ENCODE measurements around the gene VIPAS39.

Gene VIPAS39

DNA sequence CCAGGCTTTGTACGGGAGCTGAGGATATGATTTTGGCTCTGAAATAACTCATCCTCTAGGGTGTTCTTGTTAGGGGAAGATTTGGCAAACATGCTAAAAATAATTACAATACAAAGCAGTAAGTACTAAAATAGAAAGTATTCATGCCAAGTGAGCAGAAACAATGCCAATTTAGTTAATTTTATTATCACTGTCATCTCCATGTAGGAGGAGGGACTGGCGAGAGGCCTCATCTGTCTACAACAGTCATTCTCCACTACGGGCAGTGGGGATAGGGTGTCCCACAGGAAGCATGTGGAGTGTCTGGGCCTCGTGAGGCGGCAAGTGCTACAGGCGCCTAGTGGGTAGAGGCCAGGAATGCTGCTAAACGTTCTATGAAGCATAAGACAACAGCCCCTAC, 37.9 kb upstream of the VIPAS39 start:
- H3K36me3 ChIP-seq (replicated peaks; ENCODE audit: insufficient read depth, low read length) = no peaks in the 10 kb centered on the region
- peaks cover 5% of the 10 kb centered on the region; the same call in 1 of the 2 replicates for H3K27me3 ChIP-seq (replicated peaks; ENCODE audit: insufficient read depth, low read length)
- H4K20me1 ChIP-seq (ENCODE audit: insufficient read depth, low read length) = no peaks in the 10 kb centered on the region
- H3K27ac ChIP-seq (ENCODE audit: low read length) = no peak overlapping the region
- no peak for DNase-seq
- no peaks in the 10 kb centered on the region for H3K79me2 ChIP-seq (ENCODE audit: low read length)
- no peak for TF ChIP-seq EZH2phosphoT487 (IDR thresholded peaks at IDR 0.05; ENCODE audit: low read length)
- no peak for TF ChIP-seq EZH2 (optimal IDR thresholded peaks at IDR 0.05; ENCODE audit: low read depth, low read length)
- TF ChIP-seq, protein P1, sequence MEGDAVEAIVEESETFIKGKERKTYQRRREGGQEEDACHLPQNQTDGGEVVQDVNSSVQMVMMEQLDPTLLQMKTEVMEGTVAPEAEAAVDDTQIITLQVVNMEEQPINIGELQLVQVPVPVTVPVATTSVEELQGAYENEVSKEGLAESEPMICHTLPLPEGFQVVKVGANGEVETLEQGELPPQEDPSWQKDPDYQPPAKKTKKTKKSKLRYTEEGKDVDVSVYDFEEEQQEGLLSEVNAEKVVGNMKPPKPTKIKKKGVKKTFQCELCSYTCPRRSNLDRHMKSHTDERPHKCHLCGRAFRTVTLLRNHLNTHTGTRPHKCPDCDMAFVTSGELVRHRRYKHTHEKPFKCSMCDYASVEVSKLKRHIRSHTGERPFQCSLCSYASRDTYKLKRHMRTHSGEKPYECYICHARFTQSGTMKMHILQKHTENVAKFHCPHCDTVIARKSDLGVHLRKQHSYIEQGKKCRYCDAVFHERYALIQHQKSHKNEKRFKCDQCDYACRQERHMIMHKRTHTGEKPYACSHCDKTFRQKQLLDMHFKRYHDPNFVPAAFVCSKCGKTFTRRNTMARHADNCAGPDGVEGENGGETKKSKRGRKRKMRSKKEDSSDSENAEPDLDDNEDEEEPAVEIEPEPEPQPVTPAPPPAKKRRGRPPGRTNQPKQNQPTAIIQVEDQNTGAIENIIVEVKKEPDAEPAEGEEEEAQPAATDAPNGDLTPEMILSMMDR (IDR thresholded peaks at IDR 0.05; ENCODE audit: low read length) = no peak
- H3K9ac ChIP-seq (ENCODE audit: low read length) = no peak overlapping the region
- no peaks in the 10 kb centered on the region for H3K9me3 ChIP-seq (replicated peaks; ENCODE audit: insufficient read depth, low read length)
- no peaks in the 10 kb centered on the region for H3K4me1 ChIP-seq (ENCODE audit: low read length)
- no peak overlapping the region for H2AFZ ChIP-seq (ENCODE audit: low read length)
- no peaks in the 10 kb centered on the region for H3K9me2 ChIP-seq (replicated peaks; ENCODE audit: insufficient read depth, low read length)
- no peak overlapping the region for H3K4me2 ChIP-seq (ENCODE audit: low read depth, low read length)
- H3K4me3 ChIP-seq (ENCODE audit: low read length) = no peak overlapping the region
- H3F3A ChIP-seq (ENCODE audit: insufficient read depth, low read length) = no peaks in the 10 kb centered on the region

GRCh38 chr14:77491056-77491455, 33.7 kb upstream of the VIPAS39 start:
- Histone ChIP-seq H3K4me1 (ENCODE audit: low read length) (no peaks in the 10 kb centered on the region), H3K79me2 (ENCODE audit: low read length) (no peaks in the 10 kb centered on the region), H3K36me3 (replicated peaks; ENCODE audit: insufficient read depth, low read length) (no peaks in the 10 kb centered on the region), H2AFZ (ENCODE audit: low read length) (no peak overlapping the region), H3K27ac (ENCODE audit: low read length) (no peak overlapping the region), H3F3A (ENCODE audit: insufficient read depth, low read length) (no peaks in the 10 kb centered on the region), H3K4me2 (ENCODE audit: low read depth, low read length) (no peak overlapping the region), H4K20me1 (ENCODE audit: insufficient read depth, low read length) (no peaks in the 10 kb centered on the region), H3K27me3 (replicated peaks; ENCODE audit: insufficient read depth, low read length) (no peaks in the 10 kb centered on the region), H3K4me3 (ENCODE audit: low read length) (no peak overlapping the region), H3K9me2 (replicated peaks; ENCODE audit: insufficient read depth, low read length) (no peaks in the 10 kb centered on the region), H3K9me3 (replicated peaks; ENCODE audit: insufficient read depth, low read length) (no peaks in the 10 kb centered on the region), H3K9ac (ENCODE audit: low read length) (no peak overlapping the region)
- no peak for DNase-seq
- TF ChIP-seq, protein P1 (IDR thresholded peaks at IDR 0.05; ENCODE audit: low read length) = no peak
- TF ChIP-seq EZH2phosphoT487 (IDR thresholded peaks at IDR 0.05; ENCODE audit: low read length) (no peak), EZH2 (optimal IDR thresholded peaks at IDR 0.05; ENCODE audit: low read depth, low read length) (no peak)

DNA sequence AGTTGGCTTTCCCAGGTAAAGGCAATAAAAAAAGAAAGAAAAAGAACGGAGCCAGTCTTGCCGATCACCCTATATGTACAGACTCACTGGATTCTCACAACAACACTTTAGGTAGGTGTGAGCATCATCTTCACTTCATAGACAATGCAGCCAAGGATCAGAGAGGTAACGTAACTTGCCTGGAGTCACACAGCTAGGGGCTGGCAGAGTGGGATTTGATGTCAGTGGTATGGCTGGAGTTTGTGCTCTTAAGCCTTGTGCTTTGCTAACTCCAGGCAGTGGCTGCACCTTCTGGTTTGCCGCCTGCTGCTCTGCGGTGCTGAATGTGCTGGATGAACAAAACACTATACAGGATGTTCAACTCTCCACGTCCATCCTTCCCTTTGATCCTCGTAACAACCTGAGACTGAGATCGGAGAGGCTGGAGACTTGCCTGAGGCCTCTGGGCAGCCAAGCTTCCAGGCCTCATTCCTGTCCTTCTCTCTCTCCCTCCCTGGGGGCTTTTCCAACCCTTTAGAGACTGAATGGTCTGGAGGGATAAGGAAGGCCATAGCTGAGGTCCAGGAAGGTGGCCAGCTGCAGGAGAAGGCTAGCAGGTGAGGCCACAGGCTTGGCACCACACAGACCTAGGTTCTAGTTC, 33.1 kb upstream of the VIPAS39 start:
- no peak for DNase-seq
- Histone ChIP-seq H3F3A (ENCODE audit: insufficient read depth, low read length) (no peaks in the 10 kb centered on the region), H3K4me2 (ENCODE audit: low read depth, low read length) (no peak overlapping the region), H3K4me1 (ENCODE audit: low read length) (no peaks in the 10 kb centered on the region), H4K20me1 (ENCODE audit: insufficient read depth, low read length) (no peaks in the 10 kb centered on the region), H3K27ac (ENCODE audit: low read length) (no peak overlapping the region), H2AFZ (ENCODE audit: low read length) (no peak overlapping the region), H3K9me2 (replicated peaks; ENCODE audit: insufficient read depth, low read length) (no peaks in the 10 kb centered on the region), H3K4me3 (ENCODE audit: low read length) (no peak overlapping the region), H3K79me2 (ENCODE audit: low read length) (no peaks in the 10 kb centered on the region), H3K9me3 (replicated peaks; ENCODE audit: insufficient read depth, low read length) (no peaks in the 10 kb centered on the region), H3K36me3 (replicated peaks; ENCODE audit: insufficient read depth, low read length) (no peaks in the 10 kb centered on the region), H3K27me3 (replicated peaks; ENCODE audit: insufficient read depth, low read length) (no peaks in the 10 kb centered on the region), H3K9ac (ENCODE audit: low read length) (no peak overlapping the region)
- TF ChIP-seq EZH2 (optimal IDR thresholded peaks at IDR 0.05; ENCODE audit: low read depth, low read length) = no peak
- no peak for TF ChIP-seq EZH2phosphoT487 (IDR thresholded peaks at IDR 0.05; ENCODE audit: low read length)
- TF ChIP-seq, protein P1 (IDR thresholded peaks at IDR 0.05; ENCODE audit: low read length) = no peak

All from MM.1S (cell line).